ENCODE data around the gene HOOK1. TPM values are rescaled to one million over a fixed set of nuclear protein-coding genes. Genes with fewer than 3 reads are reported as not detected.

The HOOK1 gene
- total RNA-seq, 1 experiment from 2014 or later: 42.0 TPM

- Histone ChIP-seq H3K18ac (ENCODE audit: insufficient read length, low read depth, low read length) (no peak overlapping the region), H3K4me2 (ENCODE audit: insufficient read depth, insufficient read length, low read length) (no peak overlapping the region), H3K79me1 (ENCODE audit: insufficient read depth, low read depth, low read length, poor library complexity, severe bottlenecking) (no peaks in the 10 kb centered on the region), H4K20me1 (ENCODE audit: control insufficient read depth, insufficient read depth, insufficient read length) (no peaks in the 10 kb centered on the region), H3K4ac (ENCODE audit: low read depth, low read length) (no peak overlapping the region), H2BK120ac (ENCODE audit: low read depth, low read length, poor library complexity, severe bottlenecking) (no peak overlapping the region), H2BK12ac (ENCODE audit: insufficient read length, low read depth, low read length) (no peak overlapping the region), H3K27ac (ENCODE audit: insufficient read length, low read depth, low read length) (no peak overlapping the region), H3K14ac (ENCODE audit: insufficient read depth, low read length) (no peak overlapping the region), H4K8ac (replicated peaks; ENCODE audit: insufficient read length, low read depth, low read length) (no peak overlapping the region), H2AFZ (ENCODE audit: low read length) (no peak overlapping the region), H3K56ac (ENCODE audit: insufficient read length, low read depth, low read length) (no peak overlapping the region), H2BK5ac (ENCODE audit: insufficient read length, low read length) (no peak overlapping the region), H3T11ph (ENCODE audit: low read length) (no peak overlapping the region), H4K91ac (ENCODE audit: insufficient read length, low read depth, low read length) (no peak overlapping the region), H4K5ac (ENCODE audit: insufficient read length, low read depth, low read length) (no peak overlapping the region), H2BK20ac (ENCODE audit: low read depth, low read length, poor library complexity, severe bottlenecking) (no peak overlapping the region), H3K23ac (ENCODE audit: insufficient read length, low read depth, low read length) (no peak overlapping the region), H3K27me3 (ENCODE audit: insufficient read depth, low read length) (no peaks in the 10 kb centered on the region), H3K23me2 (ENCODE audit: insufficient read length, low read depth, low read length, poor library complexity, severe bottlenecking) (no peaks in the 10 kb centered on the region), H3K4me1 (ENCODE audit: insufficient read depth, low read length) (no peaks in the 10 kb centered on the region), H2BK15ac (ENCODE audit: low read depth, low read length) (no peak overlapping the region), H3K9ac (ENCODE audit: extremely low read depth, insufficient read length, low read length) (no peak overlapping the region), H2AK5ac (ENCODE audit: insufficient read length, low read length) (no peak overlapping the region), H3K79me2 (ENCODE audit: insufficient read depth, low read length) (no peaks in the 10 kb centered on the region), H3K9me3 (ENCODE audit: control insufficient read depth, low read depth, low read length) (no peaks in the 10 kb centered on the region)
- H3K9me3 Mint-ChIP-seq: peaks cover 2 to 3% of the 10 kb centered on the region in 2 experiments; a peak in 2 of 5 replicates
- no peaks in the 10 kb centered on the region for H3K4me1 Mint-ChIP-seq
- TF ChIP-seq CTCF (conservative IDR thresholded peaks at IDR 0.05): no peak
- WGBS (ENCODE audit: extremely low coverage, insufficient read length, low lambda C conversion rate): no CpG with 5 or more reads among the region's 3 CpGs
- H3K27me3 Mint-ChIP-seq (ENCODE audit: low read depth): no peaks in the 10 kb centered on the region
- H3K27ac Mint-ChIP-seq: no peak overlapping the region
- H3K4me3 Mint-ChIP-seq: no peak overlapping the region
- no peak for DNase-seq
- no peaks in the 10 kb centered on the region for H3K36me3 Mint-ChIP-seq (ENCODE audit: insufficient read depth in 1 of 3, low read depth in 3 of 3)
Observed at GRCh38 chr1:59879996-59880505, 65.3 kb downstream of the HOOK1 start.

All from H9 (cell line).